Transverse colon (tissue), 4 donors: ENCODE data around the gene ID3. TPM values are rescaled to one million over a fixed set of nuclear protein-coding genes. Genes with fewer than 3 reads are reported as not detected.

Experiments used
- DNase-seq: peaks from one replicate; pipeline ENCODE4 v3.0.0-alpha.2; 2019
- H3K27ac ChIP-seq, 4 donors: fragments of 200-600 bp; sonication (generic); 2 replicates each; pipeline ENCODE4 v1.5.1; 2016 to 2018; ENCODE audit warnings: inconsistent platforms in 4 of 4
- H3K27me3 ChIP-seq: fragments of 200-600 bp; sonication (generic); 2 replicates; pipeline ENCODE4 v1.5.1; 2017; ENCODE audit warnings: inconsistent platforms
- H3K36me3 ChIP-seq, 4 donors: fragments of 200-600 bp; sonication (generic); 2 replicates each; pipeline ENCODE4 v1.5.1; 2017 to 2019; ENCODE audit warnings: inconsistent platforms in 4 of 4
- H3K4me1 ChIP-seq, 4 donors: fragments of 200-600 bp; sonication (generic); 2 replicates each; pipeline ENCODE4 v1.5.1; 2017 to 2020; ENCODE audit warnings: inconsistent platforms in 4 of 4
- H3K4me3 ChIP-seq, 4 donors: fragments of 200-600 bp; sonication (generic); 1 replicate in 1 of 4; 2 replicates in 3 of 4; pipeline versions ENCODE4 v1.5.1 to v1.6.1; 2017 to 2019; ENCODE audit warnings: inconsistent platforms in 4 of 4
- H3K9me3 ChIP-seq, 2 donors: fragments of 200-600 bp; sonication (generic); 2 replicates each; pipeline ENCODE4 v1.5.1; 2017 to 2019; ENCODE audit warnings: inconsistent platforms in 2 of 2
- CTCF ChIP-seq, 5 experiments: fragments of 200-600 bp in 3 of 5; fragments of 450-650 bp in 2 of 5; sonication (generic) in 3 of 5; IDR thresholded peaks; 1 replicate in 2 of 5; 2 replicates in 3 of 5; pipeline ENCODE4 v1.5.1; 2016 to 2017; ENCODE audit warnings: antibody characterized with exemption in 5 of 5, inconsistent platforms in 3 of 5, mild to moderate bottlenecking in 2 of 5, moderate library complexity in 1 of 5
- EP300 ChIP-seq: sonication (generic); formaldehyde crosslinking; IDR thresholded peaks from one replicate; pipeline ENCODE4 v1.6.1; 2017; ENCODE audit warnings: antibody characterized with exemption, low read depth
- POLR2A ChIP-seq: fragments of 450-650 bp; IDR thresholded peaks from one replicate; pipeline ENCODE4 v1.6.1; 2016; ENCODE audit warnings: antibody characterized with exemption, mild to moderate bottlenecking, moderate library complexity
- POLR2AphosphoS5 ChIP-seq, 3 donors: sonication (generic); formaldehyde crosslinking; IDR thresholded peaks; one replicate each; pipeline ENCODE4 v1.6.1; 2016; ENCODE audit warnings: antibody characterized with exemption in 3 of 3
- WGBS, 2 donors: methylation state at CpG; one replicate each; pipeline ENCODE4 v1.1.5; 2018; ENCODE audit warnings: low coverage in 1 of 2; 5-methylcytosine and 5-hydroxymethylcytosine counted together
- in situ Hi-C, 4 donors: fragments of 200-750 bp; cut with MboI; loops; one replicate each; pipeline versions ENCODE4 v1.15.0 to v1.15.1; 2017; ENCODE audit warnings: low sequenced_read_pairs in 3 of 4, low pct_ligation_motif_present in 1 of 4, low pct_unique_long_range_greater_than_20kb in 1 of 4
- intact Hi-C: fragments of 100-400 bp; cut with DNase I; formaldehyde crosslinking; loops from one replicate; pipeline ENCODE4 v1.15.1; 2023; ENCODE audit warnings: low total_unique reads
- total RNA-seq, 4 donors: library from RNA; depleted of rRNA; stranded (reverse); fragments of >200 nt; gene quantifications; one replicate each; pipeline ENCODE4 v1.1.0, GENCODE V29; 2016

ID3 gene
- 100 to 1,000 TPM; 174 to 363 (median 253) TPM for total RNA-seq

GRCh38 chr1:23559136-23559984 is at the start of gene ID3:
Gene ID3 (minus strand): TSS chr1:23559501. CDS start chr1:23559426, 75 bp downstream.
- H3K4me3 ChIP-seq: peak within 1 kb of the TSS; percentile 43 to 83 (median 74)
- peak within 1 kb of the TSS; percentile 96 to 98 (median 96) for H3K27ac ChIP-seq
- H3K9me3 ChIP-seq: no peaks in the 10 kb centered on the region
- H3K4me1 ChIP-seq: peaks cover 28 to 86% (median 73%) of the 10 kb centered on the region in 4 donors
- no peaks in the 10 kb centered on the region for H3K36me3 ChIP-seq
- peak; percentile 98 for DNase-seq
- no peak for TF ChIP-seq CTCF (IDR thresholded peaks at IDR 0.05)
- TF ChIP-seq POLR2A: peak; percentile 99
- TF ChIP-seq POLR2AphosphoS5 (IDR thresholded peaks at IDR 0.05): peak; percentile 99 to 100 (median 100)
- TF ChIP-seq EP300: no peak
- intact Hi-C loops: no loop called here
- in situ Hi-C loops: no loop called here
- 1% methylated on average over 7 to 53 of the region's 57 CpGs for whole genome bisulfite sequencing, 2 donors
- H3K27me3 ChIP-seq: no peaks in the 10 kb centered on the region

GRCh38 chr1:23607944-23608343 is 48.6 kb upstream of the ID3 start:
- no peak for DNase-seq
- no peaks in the 10 kb centered on the region for H3K36me3 ChIP-seq
- H3K27ac ChIP-seq: no peak overlapping the region
- in situ Hi-C loops: no loop called here
- WGBS, 2 donors: 84 to 100% methylated on average over 1 to 4 of the region's 4 CpGs
- intact Hi-C loops: no loop called here
- no peaks in the 10 kb centered on the region for H3K27me3 ChIP-seq
- TF ChIP-seq EP300 (no peak), POLR2A (no peak), POLR2AphosphoS5 (IDR thresholded peaks at IDR 0.05) (no peak), CTCF (IDR thresholded peaks at IDR 0.05) (no peak)
- no peaks in the 10 kb centered on the region for H3K9me3 ChIP-seq
- H3K4me1 ChIP-seq: no peaks in the 10 kb centered on the region
- no peak overlapping the region for H3K4me3 ChIP-seq

GRCh38 chr1:23601968-23602876 is 42.9 kb upstream of the ID3 start:
- 70 to 79% methylated on average over 7 to 10 of the region's 10 CpGs for WGBS, 2 donors
- no peaks in the 10 kb centered on the region for H3K27me3 ChIP-seq
- TF ChIP-seq POLR2A (no peak), CTCF (IDR thresholded peaks at IDR 0.05) (no peak), POLR2AphosphoS5 (IDR thresholded peaks at IDR 0.05) (no peak), EP300 (no peak)

More at GRCh38 chr1:23601968-23602876, 42.9 kb upstream of the ID3 start:
- H3K36me3 ChIP-seq: no peaks in the 10 kb centered on the region
- in situ Hi-C loops: no loop called here
- H3K27ac ChIP-seq: no peak overlapping the region
- intact Hi-C loops: no loop called here
- H3K9me3 ChIP-seq: no peaks in the 10 kb centered on the region
- H3K4me3 ChIP-seq: no peak overlapping the region
- peaks cover 0 to 4% (median 0%) of the 10 kb centered on the region in 4 donors for H3K4me1 ChIP-seq
- no peak for DNase-seq
